Middle frontal gyrus (tissue), 1 donor: ENCODE data around the gene TMEM119.
"Not testable (repeated sequence)": the region's sequence is repeated elsewhere in the genome, so short reads cannot be mapped to it uniquely, and the experiment has no call there.

ENCODE experiments used
- DNase-seq: peaks from one replicate; pipeline ENCODE4 v3.0.0-alpha.2; 2015; ENCODE audit warnings: low spot score; ENCODE audit errors: extremely low spot score

The TMEM119 gene

DNA sequence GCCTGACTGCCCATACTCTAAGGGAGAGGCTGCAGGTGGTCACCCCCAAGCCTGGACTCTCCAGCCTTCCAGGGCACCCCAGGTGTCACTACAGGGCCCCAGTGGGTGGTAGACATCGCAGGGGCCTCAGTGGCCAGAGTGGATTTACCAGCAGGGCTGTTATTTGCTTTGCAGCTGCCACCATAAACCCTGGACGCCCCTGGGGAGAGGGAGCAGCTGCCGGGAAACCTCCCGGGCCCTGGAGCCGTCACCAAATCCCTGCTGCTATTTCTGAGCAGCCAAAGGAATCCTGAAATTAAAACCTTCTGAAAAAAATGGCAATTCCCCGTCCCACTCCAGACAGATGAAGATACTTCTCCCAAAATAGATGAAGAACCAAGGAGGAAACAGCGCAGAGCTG lies 13.9 kb downstream of the TMEM119 start:
- no peak for DNase-seq

DNA sequence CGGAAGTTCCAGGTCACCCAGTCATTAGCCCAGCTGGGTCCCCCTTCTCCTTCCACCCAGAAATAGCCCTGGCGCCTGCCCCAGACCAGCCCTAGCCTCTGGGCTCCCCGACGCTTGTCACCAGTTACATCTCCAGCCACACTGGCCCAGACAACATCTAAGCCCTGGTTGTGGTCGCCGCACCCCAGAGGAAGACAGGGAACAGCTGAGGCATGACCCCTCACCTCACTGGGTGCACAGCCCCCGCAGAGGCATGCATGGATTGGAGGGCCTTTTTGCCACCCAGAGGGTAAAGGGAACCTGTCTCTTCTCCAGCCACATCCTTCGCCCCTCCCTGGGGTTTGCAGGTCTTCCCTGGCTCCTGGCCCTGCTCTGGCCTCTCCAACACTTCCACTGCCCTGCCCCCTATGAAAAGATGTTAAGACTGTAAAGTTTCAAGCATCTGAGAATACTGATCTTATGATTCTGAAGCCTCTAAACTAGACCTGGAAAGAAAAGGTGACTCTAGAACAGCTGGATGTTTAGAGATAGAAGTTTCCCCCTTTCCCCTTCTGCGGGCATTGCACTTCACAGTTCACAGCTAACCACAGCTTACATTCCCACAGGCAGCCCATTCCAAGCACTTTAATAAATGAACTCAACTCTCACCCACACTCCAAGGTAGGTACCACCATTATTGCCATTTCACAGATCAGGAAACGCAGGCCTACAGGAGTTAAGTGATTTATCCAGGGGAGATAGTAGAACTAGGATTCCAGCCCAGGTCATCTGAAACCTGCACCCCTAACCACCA lies 14.7 kb downstream of the TMEM119 start:
- DNase-seq: no peak

DNA sequence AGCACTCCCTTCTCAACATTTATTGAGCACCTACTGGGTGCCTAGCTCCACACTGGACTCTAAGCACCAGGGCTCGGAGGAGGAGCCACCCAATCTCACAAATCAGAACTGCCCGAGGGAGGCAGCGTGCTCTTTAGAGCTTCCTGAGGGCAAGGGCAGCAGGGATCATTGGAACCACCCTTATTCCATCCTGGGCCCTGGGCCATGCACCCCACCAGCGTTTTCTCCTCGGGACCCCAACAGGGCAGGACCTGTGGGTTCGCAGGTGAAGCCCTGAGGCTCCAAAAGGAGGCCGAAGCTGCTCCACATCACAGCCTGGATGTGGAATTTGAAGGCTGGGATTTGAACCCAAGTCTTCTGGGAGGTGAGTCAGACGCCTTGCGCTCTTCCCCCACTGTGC lies 15.4 kb downstream of the TMEM119 start:
- DNase-seq: no peak

DNA sequence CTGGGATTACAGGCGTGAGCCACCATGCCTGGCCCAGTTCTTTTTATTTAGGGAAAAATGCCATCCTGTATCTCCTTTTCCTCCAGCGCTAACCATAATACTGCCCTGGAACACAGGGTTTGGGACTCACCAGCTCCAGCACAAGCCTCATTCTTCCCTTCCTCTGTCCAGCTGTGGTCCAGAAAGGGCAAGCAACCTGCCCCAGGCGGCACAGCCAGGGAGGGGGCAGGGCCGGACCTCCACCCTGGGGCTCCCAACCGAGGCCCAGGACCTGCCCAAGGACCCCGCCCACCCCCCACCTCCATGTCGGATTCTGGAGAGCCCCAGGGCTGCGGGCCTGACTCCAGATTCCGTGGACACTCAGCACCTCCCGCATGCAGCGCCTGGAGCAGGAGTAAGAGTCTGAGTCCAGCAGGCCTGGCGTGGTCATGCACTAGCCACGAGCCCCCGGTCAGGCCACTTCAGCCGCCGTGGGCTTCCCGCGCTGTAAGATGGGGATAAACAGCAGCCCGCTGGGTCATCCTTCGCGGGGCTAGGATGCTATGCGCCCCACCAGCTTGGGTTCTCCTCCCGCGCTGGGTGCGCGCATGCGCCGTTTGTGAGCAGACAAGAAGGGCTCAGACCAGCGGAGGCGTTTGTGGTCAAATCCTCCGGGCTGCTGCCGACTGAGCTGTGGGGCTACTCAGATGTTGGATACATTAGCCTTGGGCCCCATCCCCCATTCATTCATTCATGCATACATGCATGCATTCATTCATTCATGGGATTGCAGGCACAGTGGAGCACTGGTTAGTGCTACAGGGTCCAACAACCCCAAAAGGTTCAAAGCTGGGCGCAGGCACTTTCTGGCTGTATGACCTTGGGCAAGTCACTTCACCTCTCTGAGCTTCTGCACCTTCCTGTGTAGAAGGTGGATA lies 16.3 kb downstream of the TMEM119 start:
- no peak for DNase-seq

DNA sequence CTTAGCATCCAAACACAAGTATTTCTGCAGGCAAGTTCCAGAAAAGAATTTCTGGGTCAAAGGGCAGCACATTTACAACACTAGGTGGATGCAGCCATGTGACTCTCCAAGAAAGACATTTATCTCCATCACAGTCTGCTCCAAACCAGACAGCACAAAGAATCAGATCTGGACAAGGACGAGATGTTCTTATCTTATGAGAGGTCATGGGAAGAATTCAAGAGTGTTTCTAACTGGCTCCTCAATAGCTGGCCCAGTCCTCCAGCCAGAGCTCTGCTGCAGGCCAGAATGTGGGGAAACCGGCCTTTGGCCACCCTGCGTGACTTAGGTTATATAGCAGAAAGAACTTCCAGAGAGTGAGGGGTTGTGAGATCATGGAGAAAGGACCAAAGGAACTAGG lies 17.4 kb downstream of the TMEM119 start:
- no peak for DNase-seq

DNA sequence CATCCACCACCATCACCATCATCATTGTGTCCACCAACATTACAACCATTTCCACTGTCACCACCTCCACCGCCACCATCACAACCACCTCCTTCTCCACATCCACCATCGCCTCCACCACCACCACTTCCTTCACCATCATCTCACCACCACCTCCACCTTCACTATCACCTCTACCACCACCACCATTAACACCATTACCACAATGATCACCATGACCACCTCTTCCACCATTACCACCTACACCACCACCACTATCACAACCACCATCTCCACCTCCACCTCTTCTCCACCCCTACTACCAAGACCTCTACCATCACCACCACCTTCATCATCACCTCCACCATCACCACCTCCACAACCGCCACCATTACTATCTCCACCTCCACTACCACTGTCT lies 19.1 kb downstream of the TMEM119 start:
- no peak for DNase-seq

DNA sequence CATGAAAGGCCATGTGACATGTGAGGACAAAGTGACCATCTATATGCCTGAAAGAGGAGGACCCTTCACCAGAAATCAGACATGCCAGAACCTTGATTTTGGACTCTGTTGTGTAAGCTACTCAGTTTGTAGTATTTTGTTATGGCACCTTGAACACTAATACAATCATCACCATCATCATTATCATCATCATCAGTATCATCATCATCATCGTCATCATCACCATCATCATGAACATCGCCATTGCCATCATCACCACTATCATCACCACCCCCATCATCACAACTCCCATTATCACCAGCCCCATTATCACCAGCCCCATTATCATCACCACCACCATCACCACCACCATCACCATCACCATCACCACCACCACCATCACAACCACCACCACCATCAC lies 19.6 kb downstream of the TMEM119 start:
- no peak for DNase-seq

DNA sequence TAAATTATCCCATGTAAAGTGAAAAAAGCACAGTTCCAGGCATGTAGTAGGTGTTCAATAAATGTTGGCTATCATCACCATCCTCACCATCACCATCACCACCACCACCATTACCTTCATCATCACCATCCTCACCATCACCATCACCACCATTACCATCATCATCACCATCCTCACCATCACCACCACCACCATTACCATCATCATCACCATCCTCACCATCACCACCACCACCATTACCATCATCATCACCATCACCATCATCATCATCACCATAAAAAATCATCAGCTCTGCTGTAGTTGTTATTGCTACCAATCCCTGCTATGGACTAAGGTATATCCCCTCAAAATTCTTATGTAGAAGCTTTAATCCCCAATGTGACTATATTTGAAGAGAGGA lies 20.4 kb downstream of the TMEM119 start:
- no peak for DNase-seq

DNA sequence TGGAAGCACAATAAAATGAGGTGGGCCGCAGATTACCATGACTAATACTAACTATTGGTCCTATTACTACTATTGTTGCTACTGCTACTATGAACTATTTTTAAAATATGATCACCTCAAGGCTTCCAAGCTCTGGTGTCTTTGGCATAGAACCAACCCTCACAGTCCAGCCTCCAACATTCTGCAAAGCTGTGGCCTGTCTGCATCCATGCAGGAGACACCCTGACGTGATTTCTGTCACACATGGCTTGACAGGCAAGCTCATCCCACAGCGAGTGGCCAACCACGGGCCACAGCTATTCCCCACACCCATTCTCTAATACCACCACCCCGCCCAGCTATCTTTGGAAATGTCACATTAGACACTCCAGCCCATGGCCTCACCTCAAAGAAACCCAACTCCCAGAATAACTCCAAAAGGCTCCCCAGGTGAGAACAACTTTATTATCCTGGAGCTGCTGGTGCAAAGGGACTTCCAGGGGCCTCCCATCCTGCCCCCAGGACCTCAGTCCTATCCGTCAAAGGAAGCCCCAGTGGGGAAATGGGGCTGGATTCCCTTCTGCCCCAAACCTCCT lies 21.1 kb downstream of the TMEM119 start:
- DNase-seq: no peak

DNA sequence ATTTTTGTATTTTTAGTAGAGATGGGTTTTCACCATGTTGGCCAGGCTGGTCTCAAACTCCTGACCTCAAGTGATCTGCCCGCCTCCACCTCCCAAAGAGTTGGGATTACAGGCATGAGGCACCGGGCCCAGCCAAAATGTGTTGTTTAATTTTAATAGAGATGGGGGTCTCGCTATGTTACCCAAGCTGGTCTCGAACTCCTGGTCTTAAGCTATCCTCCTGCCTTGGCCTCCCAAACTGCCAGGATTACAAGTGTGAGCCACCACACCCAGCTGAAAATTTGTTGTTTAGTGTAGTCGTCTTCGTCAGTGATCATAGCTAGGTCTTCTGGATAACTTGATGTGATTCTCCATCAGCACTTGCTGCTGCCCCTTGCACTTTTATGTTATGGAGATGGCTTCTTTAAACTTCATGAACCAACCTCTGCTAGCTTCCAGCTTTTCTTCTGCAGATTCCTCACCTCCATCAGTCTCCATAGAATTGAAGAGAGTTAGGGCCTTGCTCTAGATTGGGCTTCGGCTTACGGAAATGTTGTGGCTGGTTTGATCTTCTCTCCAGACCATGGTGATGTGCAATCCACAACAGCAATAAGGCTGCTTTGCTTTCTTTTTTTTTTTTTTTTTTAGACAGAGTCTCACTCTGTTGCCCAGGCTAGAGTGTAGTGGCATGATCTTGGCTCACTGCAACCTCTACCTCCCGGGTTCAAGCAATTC lies 22.5 kb downstream of the TMEM119 start:
- no peak for DNase-seq

DNA sequence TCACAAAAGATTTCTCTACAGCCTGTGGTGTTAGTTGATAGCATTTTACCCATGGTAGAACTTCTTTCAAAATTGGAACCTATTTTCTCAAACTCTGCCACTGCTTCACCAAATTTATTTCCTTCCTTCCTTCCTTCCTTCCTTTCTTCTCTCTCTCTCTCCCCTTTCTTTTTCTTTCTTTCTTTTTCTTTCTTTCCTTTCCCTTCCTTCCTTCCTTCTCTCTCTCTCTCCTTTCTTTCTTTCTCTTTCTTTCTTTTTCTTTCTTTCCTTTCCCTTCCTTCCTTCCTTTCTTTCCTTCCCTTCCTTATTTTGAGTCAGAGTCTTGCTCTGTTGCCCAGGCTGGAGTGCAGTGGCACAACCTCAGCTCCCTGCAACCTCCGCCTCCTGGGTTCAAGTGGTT lies 23.6 kb downstream of the TMEM119 start:
- DNase-seq: not testable (repeated sequence)

DNA sequence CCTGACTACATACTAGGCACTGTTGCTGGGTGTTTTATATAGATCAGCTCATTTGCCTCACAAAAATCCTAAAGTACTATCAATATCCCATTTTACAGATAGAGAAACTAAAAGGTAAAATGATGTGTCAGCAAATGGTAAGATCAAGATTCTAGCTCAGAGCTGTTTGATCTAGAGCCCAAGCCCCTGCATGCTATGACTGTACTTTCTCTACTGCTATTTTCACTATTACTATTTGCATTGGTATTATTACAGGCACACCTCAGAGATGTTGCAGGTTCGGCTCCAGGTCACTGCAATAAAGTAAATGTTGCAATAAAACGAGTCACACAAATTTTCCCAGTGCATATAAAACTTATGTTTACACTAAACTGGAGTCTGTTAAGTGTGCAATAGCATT lies 24.6 kb downstream of the TMEM119 start:
- DNase-seq: no peak

DNA sequence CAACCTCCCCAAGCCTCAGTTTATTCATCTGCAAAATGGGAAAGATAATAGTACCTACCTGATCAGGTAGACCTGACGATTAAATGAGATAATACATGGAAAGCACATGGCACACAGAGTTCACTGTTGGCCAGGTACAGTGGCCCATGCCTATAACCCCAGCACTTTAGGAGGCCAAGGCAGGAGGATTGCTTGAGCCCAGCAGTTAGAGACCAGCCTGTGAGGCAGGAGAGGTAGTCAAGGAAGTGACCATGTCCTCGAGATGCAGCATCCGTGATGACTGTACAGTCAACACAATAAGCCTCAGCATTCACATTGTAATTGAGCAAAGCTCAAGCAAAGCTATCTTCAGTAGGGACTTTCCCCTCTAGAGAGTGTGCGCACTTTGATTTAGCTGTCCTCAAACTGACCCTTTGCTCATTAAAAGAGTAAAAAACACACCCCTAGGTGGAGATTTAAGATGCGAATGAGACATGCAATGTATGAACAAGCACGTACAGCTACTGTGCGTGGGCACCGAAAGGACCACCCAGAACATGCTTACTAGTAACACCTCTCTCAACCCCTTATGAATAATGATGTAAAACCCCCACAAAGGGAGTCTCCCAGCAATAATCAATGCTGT lies 25.6 kb downstream of the TMEM119 start:
- DNase-seq: no peak

DNA sequence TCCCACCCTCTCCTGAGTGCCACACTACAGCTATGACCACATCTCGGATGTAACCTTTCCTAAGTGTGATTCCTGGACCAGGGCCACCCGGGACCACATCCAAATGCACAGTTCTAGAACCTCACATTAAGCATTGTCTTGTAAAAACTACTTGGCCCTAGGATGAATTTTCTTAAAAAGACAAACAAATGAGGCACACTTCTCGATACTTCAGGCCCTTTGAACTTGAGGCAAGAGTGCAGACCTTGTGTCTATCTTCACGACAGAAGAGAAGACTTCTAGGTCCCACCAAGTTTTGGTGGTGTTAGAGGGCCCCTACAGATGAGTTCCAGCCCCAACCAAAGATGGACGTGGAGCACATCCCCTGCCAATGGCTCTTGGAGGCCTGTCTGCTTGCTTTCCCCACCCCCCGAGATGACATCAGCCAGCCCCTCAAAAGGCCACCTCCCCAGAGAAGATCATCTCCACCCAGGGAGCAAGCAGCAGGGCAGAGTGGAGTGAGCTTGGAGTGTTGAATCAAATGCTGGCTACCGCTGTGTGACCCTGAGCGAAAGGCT lies 26.2 kb downstream of the TMEM119 start:
- DNase-seq: no peak

DNA sequence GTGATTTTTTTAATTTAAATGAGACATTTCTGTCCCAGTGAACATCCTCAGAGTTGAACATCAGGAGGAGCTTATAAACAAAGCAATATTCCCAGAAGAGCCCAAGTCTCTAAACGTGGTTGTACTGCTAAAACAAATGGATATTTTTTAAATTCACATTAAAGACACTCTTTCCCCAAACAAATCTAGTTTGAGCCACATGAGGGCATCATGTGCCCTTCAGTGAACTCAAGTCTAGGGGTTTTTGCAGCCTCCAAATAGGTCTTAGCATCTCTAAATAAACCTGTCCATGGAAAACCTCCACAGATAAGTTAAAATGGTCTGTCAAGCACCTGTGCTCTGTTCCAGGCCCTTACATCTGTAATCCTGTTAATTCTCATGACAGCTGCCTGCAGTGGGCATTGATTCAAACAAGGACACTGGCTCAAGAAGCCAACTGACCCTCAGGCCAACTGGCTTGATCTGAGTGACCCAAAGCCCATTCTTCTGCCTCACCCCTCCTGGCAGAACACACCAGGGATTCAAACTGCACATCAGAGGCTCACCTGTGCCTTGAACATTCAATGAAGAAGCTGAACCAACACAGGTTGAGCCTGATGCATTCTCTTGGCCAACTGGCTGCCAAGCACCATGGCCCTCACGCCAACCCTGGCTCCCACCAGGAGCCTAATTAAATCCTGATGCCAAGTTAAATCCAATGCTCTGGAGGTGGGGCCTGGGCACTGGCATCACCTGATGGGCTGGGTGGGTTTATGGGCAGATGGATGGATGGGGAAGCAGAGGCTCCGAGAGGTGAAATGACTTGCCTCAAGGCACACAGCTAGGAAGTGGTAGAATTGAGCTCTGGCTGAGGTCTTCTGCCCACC lies 26.9 kb downstream of the TMEM119 start:
- DNase-seq: no peak

DNA sequence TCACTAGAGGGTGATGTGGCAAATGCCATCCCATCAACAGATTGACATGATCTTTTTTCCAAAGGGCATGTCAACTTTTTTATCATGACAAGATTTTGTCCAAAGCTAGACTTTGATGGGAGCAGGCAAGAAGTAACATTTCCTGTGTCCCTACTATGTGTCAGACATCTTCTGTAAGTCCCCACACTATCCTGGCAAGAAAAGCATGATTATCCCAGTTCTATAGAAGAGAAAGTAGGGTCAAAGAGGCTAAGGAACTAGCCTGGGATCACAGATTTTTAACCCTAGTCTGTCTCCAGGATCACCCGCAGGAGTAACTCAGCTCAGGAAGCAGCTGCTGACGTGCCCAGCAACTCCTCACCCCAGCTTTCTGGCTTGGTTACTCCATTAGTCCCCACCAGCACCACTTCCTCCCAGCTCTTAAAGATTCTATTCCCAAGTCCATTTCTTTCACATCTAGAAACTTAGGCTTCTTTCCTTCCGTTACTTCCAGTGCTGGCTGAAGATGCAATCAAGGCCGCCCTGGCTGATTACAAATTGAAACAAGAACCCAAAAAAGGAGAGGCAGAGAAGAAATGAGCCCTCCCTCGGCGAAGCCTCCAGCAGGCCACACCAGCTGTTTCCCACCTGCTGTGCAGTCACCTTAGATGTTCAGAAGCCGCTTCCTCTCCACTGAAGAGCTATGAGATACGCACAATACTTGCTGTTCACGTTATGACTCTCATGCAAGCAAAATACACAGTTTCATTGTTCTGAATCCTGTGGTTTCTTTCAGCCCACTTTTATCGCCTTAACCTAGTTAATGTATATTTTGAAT lies 29.3 kb downstream of the TMEM119 start:
- DNase-seq: no peak

DNA sequence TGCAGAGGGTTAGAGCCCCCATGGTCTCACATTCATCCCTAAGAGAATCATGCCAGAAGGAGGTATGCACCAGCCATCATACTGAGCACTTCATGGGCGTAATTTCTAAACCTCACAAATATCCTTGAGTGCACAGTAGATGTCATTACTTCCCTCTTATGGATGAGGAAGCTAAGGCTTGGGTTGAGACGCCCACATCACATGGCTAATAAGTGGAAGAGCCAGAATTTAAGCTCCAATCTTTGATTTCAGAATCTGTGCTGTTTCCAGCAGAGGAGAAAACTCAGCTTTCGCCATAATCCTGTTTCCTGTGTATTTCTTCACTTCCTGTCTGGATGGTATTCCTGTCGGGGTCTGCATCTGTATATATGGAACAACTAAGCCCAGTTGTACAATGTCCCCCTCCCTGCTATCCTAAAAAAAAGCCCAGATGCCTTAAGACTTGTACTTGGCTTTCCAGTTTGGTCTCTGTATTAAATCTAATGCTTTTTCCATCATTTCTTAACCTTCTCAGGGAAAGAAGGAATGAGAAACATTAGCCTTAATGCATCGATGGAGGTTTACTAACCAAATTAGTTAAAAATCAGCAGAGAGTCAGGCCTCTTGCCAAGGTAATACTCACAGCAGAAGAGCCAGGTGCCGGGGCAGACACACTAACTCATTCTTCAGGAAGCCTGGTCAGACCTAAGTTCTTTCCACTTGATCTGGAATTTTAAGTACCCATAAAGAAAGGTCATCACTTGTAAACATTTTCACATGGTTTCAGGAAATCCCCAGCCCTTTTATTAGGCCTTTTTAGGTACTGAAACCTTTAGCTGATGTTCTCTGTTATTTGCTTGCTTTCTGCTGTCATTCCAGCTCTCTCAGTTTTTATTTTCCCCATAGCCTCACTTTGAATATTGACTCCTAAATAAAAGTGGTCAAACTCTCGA lies 30.2 kb downstream of the TMEM119 start:
- no peak for DNase-seq

DNA sequence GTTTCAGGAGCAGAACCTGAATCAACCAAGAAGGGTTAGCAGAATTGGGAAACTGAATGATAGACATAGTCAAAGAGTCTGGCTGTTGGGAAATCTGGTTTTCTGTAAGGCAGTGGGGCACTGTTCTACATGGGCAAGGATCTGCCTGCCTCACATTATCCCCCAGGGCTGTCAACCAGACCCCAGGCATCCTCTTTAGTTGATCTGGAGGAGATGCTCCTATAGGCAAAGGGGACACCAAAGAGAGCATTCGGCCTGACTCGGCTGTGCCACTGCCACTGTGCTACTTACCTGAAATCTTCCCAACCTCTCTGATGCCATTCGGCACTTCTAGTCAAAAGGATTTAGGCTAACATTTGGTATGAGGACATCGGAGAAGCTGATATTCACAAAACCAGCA lies 31.4 kb downstream of the TMEM119 start:
- DNase-seq: no peak
